Activated naive CD4-positive, alpha-beta T cell treated with anti-CD3 and anti-CD28 coated beads for 36 hours (primary cell): ENCODE measurements around the gene TMED9. TPM values are rescaled to one million over a fixed set of nuclear protein-coding genes. Genes with fewer than 3 reads are reported as not detected.
A peak's percentile ranks its signal among the peaks of the same experiment; 100 is the strongest.
"Not testable (repeated sequence)": the region's sequence is repeated elsewhere in the genome, so short reads cannot be mapped to it uniquely, and the experiment has no call there.

ENCODE experiments used
- CTCF ChIA-PET: fragments of 350-600 bp; sonication (Branson Sonifier 250); formaldehyde crosslinking; loops from one replicate; lab custom pipeline; 2021; ENCODE audit warnings: antibody characterized with exemption; lab: Charles Lee
- DNase-seq: peaks from one replicate; pipeline ENCODE4 v3.0.0-alpha.2; 2020
- H3K27ac Mint-ChIP-seq: one replicate; pipeline ENCODE4 v1.8.0; 2021; ENCODE audit warnings: mild to moderate bottlenecking, mixed read lengths
- H3K27me3 Mint-ChIP-seq: one replicate; pipeline ENCODE4 v1.8.0; 2021; ENCODE audit warnings: low read depth, mixed read lengths
- H3K36me3 Mint-ChIP-seq: one replicate; pipeline ENCODE4 v1.8.0; 2021; ENCODE audit warnings: low read depth, mixed read lengths
- H3K4me1 Mint-ChIP-seq: one replicate; pipeline ENCODE4 v1.8.0; 2021; ENCODE audit warnings: low read depth, mixed read lengths
- H3K4me3 Mint-ChIP-seq: one replicate; pipeline ENCODE4 v1.8.0; 2021; ENCODE audit warnings: mild to moderate bottlenecking, moderate library complexity, mixed read lengths
- H3K9me3 Mint-ChIP-seq: one replicate; pipeline ENCODE4 v1.8.0; 2021; ENCODE audit warnings: mixed read lengths
- intact Hi-C: fragments of 100-400 bp; cut with micrococcal nuclease; formaldehyde crosslinking; loops from one replicate; pipeline ENCODE4 v1.15.1; 2023
- total RNA-seq, 2 experiments: library from RNA; stranded (reverse); gene quantifications; one replicate each; pipeline ENCODE4 v1.2.3, GENCODE V29; 2021

Gene TMED9
- total RNA-seq, 2 experiments from 2014 or later: 110 TPM

- Mint-ChIP-seq H3K27me3 (no peaks in the 10 kb centered on the region), H3K36me3 (peaks cover 8% of the 10 kb centered on the region), H3K27ac (no peak overlapping the region), H3K4me3 (peak overlapping the region; percentile 80), H3K9me3 (no peaks in the 10 kb centered on the region), H3K4me1 (peaks cover 24% of the 10 kb centered on the region)
- intact Hi-C loops: no loop called here
- CTCF ChIA-PET: no interaction called here
- DNase-seq: no peak
Observed at GRCh38 chr5:177555228-177555627, 36.8 kb upstream of the TMED9 start.

- CTCF ChIA-PET: no interaction called here
- intact Hi-C loops: no loop called here
- H3K27ac Mint-ChIP-seq: no peak overlapping the region
- H3K4me3 Mint-ChIP-seq: no peak overlapping the region
- H3K9me3 Mint-ChIP-seq: no peaks in the 10 kb centered on the region
- H3K4me1 Mint-ChIP-seq: peaks cover 24% of the 10 kb centered on the region
- no peaks in the 10 kb centered on the region for H3K27me3 Mint-ChIP-seq
- no peak for DNase-seq
- H3K36me3 Mint-ChIP-seq: peaks cover 6% of the 10 kb centered on the region
Observed at GRCh38 chr5:177555665-177556064, 36.3 kb upstream of the TMED9 start.

GRCh38 chr5:177557041-177557647 is 34.9 kb upstream of the TMED9 start:
- intact Hi-C loops: no loop called here
- DNase-seq: no peak
- Mint-ChIP-seq H3K36me3 (peaks cover 3% of the 10 kb centered on the region), H3K4me3 (no peak overlapping the region), H3K27ac (no peak overlapping the region), H3K27me3 (no peaks in the 10 kb centered on the region), H3K9me3 (no peaks in the 10 kb centered on the region), H3K4me1 (peaks cover 22% of the 10 kb centered on the region)
- CTCF ChIA-PET: interaction anchor here (0.7 kb wide), 1 partner anchor 15 kb away, joined by 3 read pairs; no protein-coding TSS in a partner anchor

GRCh38 chr5:177557796-177558195 is 34.2 kb upstream of the TMED9 start:
- Mint-ChIP-seq H3K27ac (no peak overlapping the region), H3K4me3 (no peak overlapping the region), H3K4me1 (peaks cover 17% of the 10 kb centered on the region), H3K36me3 (peaks cover 1% of the 10 kb centered on the region), H3K27me3 (no peaks in the 10 kb centered on the region), H3K9me3 (no peaks in the 10 kb centered on the region)
- intact Hi-C loops: no loop called here
- CTCF ChIA-PET: interaction anchor here (0.6 kb wide), 1 partner anchor 486 kb away, joined by 3 read pairs; no protein-coding TSS in a partner anchor
- DNase-seq: no peak

GRCh38 chr5:177559446-177559941 is 32.5 kb upstream of the TMED9 start:
- H3K27ac Mint-ChIP-seq, H3K36me3 Mint-ChIP-seq, H3K27me3 Mint-ChIP-seq, intact Hi-C loops, H3K4me3 Mint-ChIP-seq, H3K9me3 Mint-ChIP-seq, CTCF ChIA-PET, DNase-seq: not testable (repeated sequence)
- H3K4me1 Mint-ChIP-seq: peaks cover 10% of the 10 kb centered on the region

- H3K4me1 Mint-ChIP-seq: no peaks in the 10 kb centered on the region
- no peaks in the 10 kb centered on the region for H3K27me3 Mint-ChIP-seq
- no peaks in the 10 kb centered on the region for H3K9me3 Mint-ChIP-seq
- DNase-seq: no peak
- H3K4me3 Mint-ChIP-seq: no peak overlapping the region
- no peaks in the 10 kb centered on the region for H3K36me3 Mint-ChIP-seq
- CTCF ChIA-PET: interaction anchor here (0.6 kb wide), 1 partner anchor 15 kb away, joined by 3 read pairs; no protein-coding TSS in a partner anchor
- intact Hi-C loops: no loop called here
- H3K27ac Mint-ChIP-seq: no peak overlapping the region
Observed at GRCh38 chr5:177565046-177565445, 27.0 kb upstream of the TMED9 start.

- no peak overlapping the region for H3K27ac Mint-ChIP-seq
- no peaks in the 10 kb centered on the region for H3K9me3 Mint-ChIP-seq
- H3K4me3 Mint-ChIP-seq: no peak overlapping the region
- CTCF ChIA-PET: no interaction called here
- intact Hi-C loops: no loop called here
- no peak for DNase-seq
- H3K36me3 Mint-ChIP-seq: no peaks in the 10 kb centered on the region
- H3K4me1 Mint-ChIP-seq: no peaks in the 10 kb centered on the region
- H3K27me3 Mint-ChIP-seq: no peaks in the 10 kb centered on the region
Observed at GRCh38 chr5:177568326-177568725, 23.7 kb upstream of the TMED9 start.

- no peaks in the 10 kb centered on the region for H3K9me3 Mint-ChIP-seq
Observed at GRCh38 chr5:177569894-177570293, 22.1 kb upstream of the TMED9 start.

GRCh38 chr5:177575488-177575887 is 16.5 kb upstream of the TMED9 start:
- Mint-ChIP-seq H3K27ac (no peak overlapping the region), H3K4me3 (no peak overlapping the region), H3K36me3 (no peaks in the 10 kb centered on the region), H3K9me3 (no peaks in the 10 kb centered on the region), H3K4me1 (no peaks in the 10 kb centered on the region), H3K27me3 (no peaks in the 10 kb centered on the region)
- DNase-seq: no peak
- CTCF ChIA-PET: no interaction called here
- intact Hi-C loops: no loop called here

More at GRCh38 chr5:177569894-177570293, 22.1 kb upstream of the TMED9 start:
- Mint-ChIP-seq H3K27me3 (no peaks in the 10 kb centered on the region), H3K36me3 (no peaks in the 10 kb centered on the region), H3K4me1 (no peaks in the 10 kb centered on the region), H3K4me3 (no peak overlapping the region), H3K27ac (no peak overlapping the region)
- CTCF ChIA-PET: no interaction called here
- intact Hi-C loops: no loop called here
- DNase-seq: no peak

GRCh38 chr5:177576169-177576568 is 15.8 kb upstream of the TMED9 start:
- no peaks in the 10 kb centered on the region for H3K9me3 Mint-ChIP-seq
- H3K27me3 Mint-ChIP-seq: no peaks in the 10 kb centered on the region
- no peaks in the 10 kb centered on the region for H3K36me3 Mint-ChIP-seq
- intact Hi-C loops: no loop called here
- no peaks in the 10 kb centered on the region for H3K4me1 Mint-ChIP-seq
- DNase-seq: no peak
- CTCF ChIA-PET: no interaction called here
- H3K4me3 Mint-ChIP-seq: no peak overlapping the region
- H3K27ac Mint-ChIP-seq: no peak overlapping the region

- CTCF ChIA-PET: interaction anchor here (0.6 kb wide), 2 partner anchors 33 to 598 kb away, joined by 3 to 4 read pairs; no protein-coding TSS in a partner anchor
- H3K4me1 Mint-ChIP-seq: no peaks in the 10 kb centered on the region
- H3K27me3 Mint-ChIP-seq: no peaks in the 10 kb centered on the region
- DNase-seq: no peak
- H3K4me3 Mint-ChIP-seq: no peak overlapping the region
- H3K9me3 Mint-ChIP-seq: no peaks in the 10 kb centered on the region
- H3K27ac Mint-ChIP-seq: no peak overlapping the region
- no peaks in the 10 kb centered on the region for H3K36me3 Mint-ChIP-seq
- intact Hi-C loops: no loop called here
Observed at GRCh38 chr5:177578316-177578715, 13.7 kb upstream of the TMED9 start.

- DNase-seq: no peak
- Mint-ChIP-seq H3K27ac (no peak overlapping the region), H3K27me3 (peaks cover 11% of the 10 kb centered on the region), H3K9me3 (no peaks in the 10 kb centered on the region), H3K4me3 (no peak overlapping the region), H3K4me1 (peaks cover 23% of the 10 kb centered on the region), H3K36me3 (peaks cover 5% of the 10 kb centered on the region)
- intact Hi-C loops: no loop called here
- CTCF ChIA-PET: no interaction called here
Observed at GRCh38 chr5:177588413-177588909, 3.5 kb upstream of the TMED9 start.

- H3K4me3 Mint-ChIP-seq: no peak overlapping the region
- intact Hi-C loops: loop anchor here (10.0 kb wide), 2 partner anchors 564 to 1034 kb away; partner anchors contain the start of genes CLK4 and NHP2
- DNase-seq: no peak
- peaks cover 19% of the 10 kb centered on the region for H3K36me3 Mint-ChIP-seq
- H3K9me3 Mint-ChIP-seq: no peaks in the 10 kb centered on the region
- H3K27ac Mint-ChIP-seq: no peak overlapping the region
- peaks cover 9% of the 10 kb centered on the region for H3K27me3 Mint-ChIP-seq
- CTCF ChIA-PET: no interaction called here
- H3K4me1 Mint-ChIP-seq: peaks cover 32% of the 10 kb centered on the region
Observed at GRCh38 chr5:177590406-177590805, 1.6 kb upstream of the TMED9 start.
